CD4-positive, alpha-beta T cell treated with Interleukin-6 for 4 hours (primary cell): ENCODE measurements around the gene GCGR.

Experiments used
- DNase-seq: peaks from one replicate; pipeline ENCODE4 v3.0.0-alpha.2; 2020; ENCODE audit warnings: mixed read lengths

The GCGR gene

DNA sequence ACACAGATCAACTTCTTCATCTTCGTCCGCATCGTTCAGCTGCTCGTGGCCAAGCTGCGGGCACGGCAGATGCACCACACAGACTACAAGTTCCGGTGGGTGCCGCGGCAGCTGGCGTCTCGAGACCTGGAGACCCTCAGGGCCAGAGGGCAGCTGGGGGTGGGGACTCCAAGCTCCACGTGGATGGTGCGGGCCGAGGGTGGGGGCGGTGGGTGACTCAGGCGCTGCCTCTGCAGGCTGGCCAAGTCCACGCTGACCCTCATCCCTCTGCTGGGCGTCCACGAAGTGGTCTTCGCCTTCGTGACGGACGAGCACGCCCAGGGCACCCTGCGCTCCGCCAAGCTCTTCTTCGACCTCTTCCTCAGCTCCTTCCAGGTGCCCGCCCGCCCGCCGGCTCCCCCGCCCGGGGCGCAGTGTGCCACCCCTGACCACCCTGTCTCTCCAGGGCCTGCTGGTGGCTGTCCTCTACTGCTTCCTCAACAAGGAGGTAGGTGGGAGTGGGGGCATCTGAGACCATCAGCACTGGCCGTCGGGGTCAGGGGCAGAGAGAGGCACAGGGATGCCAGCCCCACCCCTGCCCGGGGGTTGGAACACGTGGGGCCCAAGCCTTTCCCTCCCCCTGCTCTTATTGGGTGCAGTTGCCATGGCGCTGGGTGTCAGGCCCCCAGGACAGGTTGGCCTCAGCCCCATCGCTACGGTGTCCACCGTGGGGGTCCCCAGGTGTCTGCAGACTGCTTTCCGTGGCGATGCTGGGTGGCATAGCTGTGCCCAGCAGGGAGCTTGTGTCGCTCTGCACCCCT, 8.8 kb downstream of the GCGR start:
- DNase-seq: no peak

DNA sequence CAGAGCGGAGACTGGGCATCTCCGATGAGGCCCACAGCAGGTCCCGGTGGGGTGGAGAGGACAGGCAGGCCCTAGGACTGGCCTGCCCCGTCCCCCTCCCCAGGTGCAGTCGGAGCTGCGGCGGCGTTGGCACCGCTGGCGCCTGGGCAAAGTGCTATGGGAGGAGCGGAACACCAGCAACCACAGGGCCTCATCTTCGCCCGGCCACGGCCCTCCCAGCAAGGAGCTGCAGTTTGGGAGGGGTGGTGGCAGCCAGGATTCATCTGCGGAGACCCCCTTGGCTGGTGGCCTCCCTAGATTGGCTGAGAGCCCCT, 9.4 kb downstream of the GCGR start:
- DNase-seq: no peak

DNA sequence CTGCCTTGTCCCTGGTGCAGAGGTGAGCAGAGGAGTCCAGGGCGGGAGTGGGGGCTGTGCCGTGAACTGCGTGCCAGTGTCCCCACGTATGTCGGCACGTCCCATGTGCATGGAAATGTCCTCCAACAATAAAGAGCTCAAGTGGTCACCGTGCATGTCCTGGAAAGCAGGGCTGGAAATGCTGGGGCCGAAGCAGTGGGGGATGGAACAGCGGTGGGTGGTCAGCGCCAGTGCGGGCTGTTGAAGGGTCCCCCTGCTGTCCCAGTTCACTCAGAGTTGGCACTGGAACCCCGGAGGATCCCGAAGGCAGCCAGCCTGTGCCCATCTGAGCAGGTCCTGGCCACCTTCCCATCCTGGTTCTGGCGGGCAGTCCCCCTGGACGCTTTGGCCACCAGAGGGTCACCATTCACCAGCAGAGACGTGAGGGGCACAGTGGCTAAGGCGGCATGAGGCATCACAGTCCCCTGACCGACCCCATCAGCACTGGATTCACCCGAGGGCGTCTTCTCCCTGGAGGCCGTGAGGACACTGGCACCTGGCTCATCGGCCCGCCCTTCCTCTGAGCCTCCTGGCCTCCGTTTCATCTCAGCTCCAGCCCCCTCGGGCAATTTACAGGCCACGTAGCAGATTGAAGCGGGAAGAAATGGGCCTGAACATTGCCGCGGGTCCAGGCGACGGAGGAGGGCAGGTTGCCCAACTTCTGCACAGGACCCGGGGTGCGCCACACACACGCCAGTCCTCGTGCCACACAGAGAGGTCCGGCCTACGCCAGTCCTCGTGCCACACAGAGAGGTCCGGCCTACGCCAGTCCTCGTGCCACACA, 10.1 kb downstream of the GCGR start:
- no peak for DNase-seq

DNA sequence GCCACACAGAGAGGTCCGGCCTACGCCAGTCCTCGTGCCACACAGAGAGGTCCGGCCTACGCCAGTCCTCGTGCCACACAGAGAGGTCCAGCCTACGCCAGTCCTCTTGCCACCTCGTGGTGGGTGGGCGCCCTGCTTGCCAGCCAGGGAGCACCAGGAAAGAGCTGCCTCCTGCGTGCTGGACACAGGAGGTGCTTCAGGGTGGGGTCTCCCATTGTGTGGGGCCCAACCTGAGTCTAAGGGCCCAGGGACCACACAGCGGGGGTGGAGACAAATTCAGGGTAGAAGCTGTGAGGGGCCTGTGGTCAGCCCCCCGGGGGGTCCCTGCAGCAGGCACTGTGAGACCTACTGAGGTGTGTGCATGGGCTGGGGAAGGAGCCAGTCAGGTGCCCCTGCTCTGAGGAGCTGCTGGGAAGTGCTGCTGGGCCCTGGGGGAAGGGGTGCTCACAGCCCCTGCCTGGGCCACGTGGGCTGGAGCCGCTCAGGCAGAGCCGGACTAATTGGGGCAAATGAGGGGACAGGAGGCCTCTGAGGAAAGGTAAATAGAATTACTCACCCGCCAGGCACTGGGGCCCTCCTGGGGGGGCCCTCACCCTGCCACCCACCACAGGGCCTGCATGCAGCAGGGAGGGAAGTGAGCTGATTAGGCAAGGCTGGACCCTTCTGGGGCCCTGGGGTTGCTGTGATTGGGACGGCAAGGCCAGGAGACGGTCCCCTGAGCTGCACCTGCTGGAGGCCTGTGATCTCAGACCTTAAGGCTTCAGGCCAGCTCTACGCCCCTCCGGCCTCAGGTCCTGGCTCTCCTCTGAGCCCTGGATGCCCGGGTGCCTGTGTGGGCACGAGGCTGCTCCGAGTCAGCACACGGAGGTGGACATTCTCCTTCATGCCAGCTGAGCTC, 11.0 kb downstream of the GCGR start:
- no peak for DNase-seq

DNA sequence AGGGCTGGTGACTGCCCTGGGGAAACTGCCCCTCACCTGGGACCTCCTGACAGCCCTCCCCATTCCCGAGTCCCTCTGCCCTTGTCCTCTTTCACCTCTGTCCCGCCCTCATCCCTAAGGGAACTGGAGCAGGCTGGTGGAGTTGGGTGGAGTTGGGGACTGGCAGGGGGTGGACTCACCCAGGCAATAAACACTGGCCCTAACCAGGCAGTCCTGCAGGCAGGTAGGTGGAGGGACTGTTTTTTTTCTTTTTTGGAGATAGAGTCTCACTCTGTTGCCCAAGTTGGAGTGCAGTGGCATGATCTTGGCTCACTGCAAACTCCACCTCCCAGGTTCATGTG, 11.7 kb downstream of the GCGR start:
- DNase-seq: no peak

DNA sequence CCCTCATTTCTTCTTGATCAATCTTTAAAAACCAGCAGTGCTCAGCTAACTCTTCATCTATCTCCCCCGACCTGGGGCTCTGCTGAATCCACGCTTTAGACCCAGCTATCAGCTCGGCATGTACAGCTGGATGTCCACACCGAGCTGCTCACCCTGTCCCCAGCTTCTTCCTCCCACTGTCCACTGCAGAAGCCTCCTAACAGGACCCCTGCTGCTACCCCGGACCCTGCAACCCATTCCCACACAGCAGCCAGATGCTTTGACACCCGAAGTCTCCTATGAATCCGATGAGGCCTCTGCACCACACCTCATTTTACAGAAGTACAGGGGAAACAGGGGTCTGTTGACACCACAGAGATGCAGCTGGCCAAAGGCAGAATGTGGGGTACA, 13.8 kb downstream of the GCGR start:
- no peak for DNase-seq

DNA sequence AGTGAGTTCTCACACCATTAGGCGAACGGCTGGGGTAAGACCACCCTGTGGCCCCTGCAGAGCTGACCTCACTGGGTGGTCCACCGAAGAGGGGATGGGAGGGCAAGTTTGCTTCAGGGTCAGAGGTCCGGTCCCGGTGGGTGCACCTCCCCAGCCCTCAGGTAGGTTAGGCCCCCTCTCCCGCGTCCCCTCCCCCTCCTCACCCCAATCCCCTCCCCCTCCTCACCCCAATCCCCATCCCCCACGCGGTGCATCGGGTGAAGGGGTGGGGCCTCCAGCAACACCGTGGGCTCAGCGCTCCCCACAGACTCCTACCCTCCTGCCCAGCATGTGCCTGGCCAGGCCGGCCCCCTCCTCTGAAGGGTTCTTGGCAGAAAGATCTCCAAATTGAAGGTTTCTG, 15.8 kb downstream of the GCGR start:
- DNase-seq: no peak

DNA sequence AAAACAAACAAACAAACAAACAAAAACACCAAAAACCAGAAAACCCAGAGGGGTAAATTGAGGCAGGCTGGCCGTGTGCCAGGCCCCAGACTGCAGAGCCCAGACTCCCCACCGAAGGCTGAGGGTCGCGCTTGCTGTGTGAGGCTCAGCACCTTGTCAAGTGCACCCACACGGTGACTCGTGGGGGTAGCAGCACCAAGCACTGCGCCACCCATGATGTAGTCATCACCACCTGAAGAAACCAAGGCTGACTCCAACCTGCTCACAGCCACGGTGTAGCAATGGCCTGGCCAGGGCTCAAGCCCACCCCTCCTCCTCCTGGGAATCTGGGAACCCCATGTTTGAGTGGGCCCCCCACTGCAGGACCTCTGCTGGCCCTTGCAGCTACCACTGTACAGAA, 17.2 kb downstream of the GCGR start:
- no peak for DNase-seq

DNA sequence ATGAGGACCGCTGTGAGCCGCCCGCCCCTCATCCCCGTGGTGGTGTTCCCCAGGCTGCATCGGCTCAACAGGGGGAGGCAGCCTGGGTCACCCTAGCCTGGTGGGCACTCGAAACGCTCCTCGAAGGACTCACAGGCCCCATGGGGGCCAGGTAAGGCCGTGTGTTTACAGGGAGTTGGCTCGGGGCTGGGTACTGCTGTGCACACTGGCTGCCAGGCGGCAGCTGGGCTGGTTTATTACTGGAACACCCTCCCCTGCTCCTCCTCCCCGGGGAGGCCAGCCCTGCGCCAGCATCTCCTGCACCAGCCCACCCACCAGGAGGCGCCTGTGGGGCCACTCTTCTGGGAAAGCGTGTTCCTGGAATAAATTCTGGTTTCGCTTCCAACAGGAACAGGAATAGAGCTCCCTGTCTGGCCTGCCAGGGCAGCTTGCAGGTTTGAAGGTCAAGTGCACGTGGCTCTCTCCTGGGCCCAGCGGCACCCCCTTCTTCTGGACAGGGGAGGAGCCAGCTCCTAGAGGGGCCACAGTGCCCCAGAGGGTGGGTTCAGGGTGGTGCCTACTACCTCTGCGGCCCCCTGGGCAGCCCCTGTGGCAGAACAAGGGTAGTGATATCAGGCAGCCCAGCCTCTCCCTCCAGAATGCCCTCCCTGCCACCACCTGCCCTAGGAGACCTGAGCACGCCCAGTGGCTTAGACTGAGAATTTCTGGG, 17.8 kb downstream of the GCGR start:
- DNase-seq: peak; percentile 20

DNA sequence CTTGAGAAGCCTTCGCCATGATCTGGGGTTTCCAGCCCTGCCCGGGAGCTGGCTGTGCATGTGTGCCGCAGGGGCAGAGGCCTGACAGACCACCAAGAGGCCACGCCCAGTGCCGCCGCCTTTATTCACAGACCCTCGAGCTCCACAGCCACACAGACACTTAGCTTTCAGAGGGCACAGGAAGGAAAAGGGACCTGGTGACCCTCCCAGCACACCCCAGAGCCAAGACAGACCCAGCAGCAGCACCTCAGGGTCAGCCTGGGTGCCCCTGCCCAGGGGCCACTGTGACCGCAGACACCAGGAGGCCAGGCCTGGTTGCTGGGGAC, 18.3 kb downstream of the GCGR start:
- no peak for DNase-seq

DNA sequence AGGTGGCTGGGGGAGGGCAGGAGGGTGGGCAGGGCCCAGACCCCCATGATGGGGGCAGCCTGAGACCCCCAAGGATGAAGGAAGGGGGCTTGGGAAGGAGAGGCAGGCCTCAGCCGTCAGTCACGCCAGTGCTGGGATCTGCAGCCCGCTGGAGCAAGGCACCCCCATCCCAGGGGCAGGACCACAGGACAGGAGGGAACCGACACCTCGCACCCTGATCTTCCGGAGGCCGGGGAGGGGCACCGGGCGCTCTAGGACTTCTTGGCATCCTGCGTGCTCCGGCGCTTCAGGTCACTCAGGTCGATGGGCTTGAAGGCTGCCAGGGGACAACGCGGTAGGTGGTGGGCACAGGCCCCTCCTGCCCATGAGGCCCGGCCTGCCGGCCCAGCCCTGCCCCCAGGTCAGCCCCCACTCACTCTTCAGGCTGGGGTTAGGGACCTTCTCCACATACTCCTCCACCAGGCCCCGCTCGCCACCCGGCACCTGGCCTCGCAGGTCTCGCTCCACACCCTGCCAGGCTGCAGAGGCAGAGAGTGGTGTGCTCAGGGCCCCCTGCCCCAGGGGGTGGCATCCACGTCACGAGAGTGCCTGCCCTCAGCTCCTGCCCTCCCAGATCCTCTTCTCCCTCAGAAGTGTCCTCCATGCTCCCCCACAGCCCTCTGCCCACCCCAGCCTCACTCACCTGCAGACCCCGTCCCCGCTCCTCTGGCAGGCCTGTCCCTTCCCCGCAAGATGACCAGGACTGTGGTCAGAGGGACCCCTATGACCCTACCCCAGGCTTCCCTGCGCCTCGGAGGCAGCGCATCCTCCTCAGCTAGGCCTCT, 19.3 kb downstream of the GCGR start:
- no peak for DNase-seq

DNA sequence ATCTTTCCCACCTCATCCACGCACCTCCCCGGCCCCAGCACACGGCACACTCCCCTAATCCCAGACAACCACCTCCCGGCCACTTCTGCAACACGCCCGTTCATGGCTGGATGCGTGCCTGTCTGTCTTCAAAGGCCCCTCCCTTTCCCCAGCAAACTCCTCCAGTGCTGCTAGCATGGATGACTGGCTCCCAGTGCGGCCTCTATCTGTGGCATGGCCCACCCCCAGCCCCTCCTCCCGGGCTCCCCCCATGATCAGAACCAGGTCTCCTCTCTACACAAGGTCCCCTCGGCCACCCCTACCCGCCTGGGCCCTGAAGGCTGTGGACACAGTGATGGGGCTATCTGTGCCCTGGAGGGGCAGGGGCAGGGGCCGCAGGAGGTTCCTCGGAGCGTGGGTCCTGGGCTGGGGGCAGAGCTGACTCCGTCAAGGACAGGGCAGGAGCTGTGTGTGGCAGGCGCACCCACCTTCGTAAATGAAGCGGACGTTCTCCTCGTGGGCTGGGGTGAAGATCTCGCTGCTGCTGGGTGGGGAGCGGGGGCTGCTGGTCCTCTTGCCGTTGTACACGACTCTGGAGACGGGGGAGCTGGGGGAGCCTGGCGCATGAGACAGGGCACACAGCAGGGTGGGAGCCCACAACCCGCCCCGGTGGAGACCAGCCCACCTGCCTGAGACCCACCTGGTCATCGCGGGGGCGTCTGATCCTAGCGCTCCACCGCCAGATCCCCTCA, 20.0 kb downstream of the GCGR start:
- no peak for DNase-seq

DNA sequence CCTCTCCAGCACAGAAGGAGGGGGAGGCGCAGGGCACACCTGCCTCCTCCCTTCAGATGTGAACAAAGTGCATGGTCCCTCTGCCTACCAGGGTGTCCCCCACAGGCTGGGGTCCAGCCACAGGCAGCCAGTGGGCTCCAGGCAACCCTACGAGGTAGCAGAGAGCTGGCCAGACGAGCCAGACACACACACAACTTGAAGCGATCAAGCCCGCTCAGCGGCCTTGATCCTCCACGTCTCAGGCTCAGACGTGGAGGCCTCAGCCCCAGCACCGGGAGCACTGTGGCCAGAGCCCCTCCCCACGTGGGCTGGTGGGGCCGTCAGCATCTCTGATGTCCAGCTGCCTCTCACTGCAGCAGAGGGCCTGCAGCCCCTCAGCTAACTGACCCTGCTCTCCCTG, 20.6 kb downstream of the GCGR start:
- no peak for DNase-seq

DNA sequence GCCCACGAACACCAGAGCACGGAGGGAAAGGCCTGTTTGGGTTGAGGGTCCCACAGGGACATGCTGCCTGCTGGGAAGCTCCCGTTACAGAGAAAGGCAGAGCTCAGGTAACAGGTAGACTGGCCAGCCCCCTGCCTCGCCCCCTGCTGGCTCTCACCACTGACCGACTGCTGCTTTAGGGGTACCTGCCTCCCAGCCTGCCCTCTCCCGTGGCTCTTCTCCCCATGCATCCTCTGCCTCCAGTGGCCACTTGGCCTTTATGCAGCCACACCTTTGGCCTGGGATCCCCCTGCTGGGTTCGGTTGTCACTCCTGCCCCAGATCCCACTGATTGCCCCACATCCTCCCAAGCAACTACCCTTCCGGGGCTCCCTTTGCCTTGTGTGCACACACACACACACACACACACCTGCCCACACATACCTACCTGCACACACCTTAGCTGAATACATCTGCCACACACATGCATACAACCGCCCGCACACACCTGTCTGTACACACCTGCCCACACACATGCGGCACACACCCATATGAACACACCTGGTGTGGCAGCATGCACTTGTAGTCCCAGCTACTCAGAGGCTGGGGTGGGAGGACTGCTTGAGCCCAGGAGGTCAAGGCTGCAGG, 22.0 kb downstream of the GCGR start:
- no peak for DNase-seq

DNA sequence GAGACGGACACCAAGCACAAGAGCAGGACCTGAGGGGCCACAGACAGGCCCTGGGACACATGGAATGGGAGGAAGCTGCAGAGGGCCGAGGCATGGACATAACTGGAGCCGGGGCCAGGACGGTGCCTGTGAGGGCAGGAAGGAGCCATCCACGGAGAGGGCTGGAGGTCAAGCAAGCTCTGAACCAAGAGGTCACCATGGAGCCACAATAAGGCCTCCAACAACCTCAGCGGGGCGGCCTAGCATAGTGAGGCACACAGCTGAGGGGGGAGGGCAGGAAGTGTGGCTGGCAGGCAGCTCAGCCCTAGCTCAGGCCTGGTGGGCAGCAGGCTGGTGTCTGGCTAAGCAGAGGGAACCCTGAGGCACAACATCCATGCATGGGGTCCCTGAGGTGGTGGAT, 24.7 kb downstream of the GCGR start:
- DNase-seq: no peak

DNA sequence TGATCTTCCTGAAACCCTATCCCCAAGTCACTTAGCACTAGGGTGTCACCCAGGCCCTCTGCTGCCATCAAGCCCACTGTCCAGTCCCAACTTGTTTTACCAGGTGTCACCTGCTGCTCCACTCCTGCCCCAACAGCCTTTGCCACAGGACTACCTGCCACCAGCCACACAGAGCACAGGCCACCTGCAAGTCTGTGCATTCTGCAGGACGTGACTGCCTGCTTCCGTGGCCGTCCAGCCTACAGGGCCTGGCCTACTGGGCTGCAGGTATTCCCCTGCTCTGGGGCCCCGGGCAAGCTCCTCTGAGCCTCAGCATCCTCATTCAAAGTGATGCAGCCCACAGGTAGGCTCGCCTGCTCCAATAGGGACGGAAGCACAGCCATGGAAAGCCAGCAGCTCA, 25.9 kb downstream of the GCGR start:
- DNase-seq: no peak

DNA sequence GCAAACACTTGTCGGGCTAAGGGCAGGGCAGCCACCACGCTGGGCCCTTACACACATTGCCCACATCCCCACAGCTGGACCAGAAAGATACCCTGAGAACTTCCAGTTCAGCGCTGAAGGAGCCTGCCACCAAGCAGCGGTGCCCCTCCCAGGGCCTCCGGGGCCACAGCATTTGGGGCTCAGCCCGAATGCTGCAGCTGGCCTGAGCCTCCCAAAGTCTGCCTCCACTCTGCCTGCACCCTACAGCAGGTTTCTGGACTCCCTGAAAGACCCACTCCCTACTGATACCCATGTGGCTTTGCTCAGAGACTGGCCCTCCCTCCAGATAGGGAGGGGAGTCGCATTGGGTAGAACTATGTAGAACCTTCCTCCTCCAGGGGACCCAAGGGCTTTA, 27.6 kb downstream of the GCGR start:
- DNase-seq: no peak

DNA sequence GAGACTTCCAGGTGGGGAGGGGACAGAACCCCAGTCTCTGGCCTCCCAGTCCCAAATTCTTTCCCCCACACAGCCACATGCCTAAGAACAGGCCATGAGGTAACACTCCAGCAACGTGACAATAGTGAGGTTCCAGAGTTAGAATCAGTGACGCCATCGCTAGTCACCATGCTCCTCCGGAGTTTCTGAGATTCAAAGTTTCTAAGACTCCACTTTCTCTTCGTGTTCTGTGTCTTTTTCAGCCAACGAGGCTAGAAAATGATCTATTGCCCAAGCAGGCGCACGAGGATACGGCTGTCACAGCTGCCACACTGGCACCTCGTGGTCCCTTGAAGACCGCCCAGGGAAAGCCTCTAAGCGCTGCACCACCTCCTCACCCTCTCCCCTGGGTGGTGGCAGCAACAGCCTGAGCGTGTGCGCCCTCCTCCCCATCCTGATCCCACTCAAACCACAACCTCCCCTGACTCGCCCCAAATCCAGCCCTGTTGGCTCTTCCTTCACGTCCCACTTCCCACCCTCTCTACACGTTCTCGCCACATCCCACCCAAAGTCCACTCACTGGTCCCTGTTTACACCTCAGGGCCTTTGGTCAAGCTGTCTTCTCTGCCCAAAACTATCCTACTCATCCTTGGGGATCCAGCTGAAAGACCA, 28.1 kb downstream of the GCGR start:
- peak; percentile 41 for DNase-seq

DNA sequence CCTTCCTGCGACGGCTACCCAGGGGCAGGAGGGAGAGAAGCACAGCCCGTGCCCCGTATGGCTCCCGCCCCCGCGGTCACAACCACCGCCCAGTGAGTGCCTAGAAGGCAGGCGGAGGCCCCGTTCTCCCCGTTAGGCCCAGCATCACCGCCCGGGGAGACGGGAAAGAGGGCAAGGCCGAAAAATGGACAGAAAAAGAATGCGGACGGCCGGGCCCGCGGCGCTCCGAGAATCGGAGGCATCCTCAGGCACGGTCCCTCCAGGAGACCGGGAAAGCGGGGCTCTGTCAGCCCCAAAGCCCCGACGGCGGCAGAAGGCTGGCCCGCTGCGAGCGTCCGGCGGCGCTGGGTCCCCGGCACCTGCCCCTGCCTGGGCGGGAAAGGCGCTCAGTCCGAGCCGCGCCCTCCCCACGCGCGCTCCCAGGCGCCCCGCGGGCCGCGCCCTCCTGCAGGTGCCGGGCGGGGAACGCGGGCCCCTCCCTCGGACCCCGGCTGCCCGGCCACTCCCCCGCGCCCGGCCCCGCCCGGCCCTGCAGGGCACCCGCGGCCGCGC, 28.7 kb downstream of the GCGR start:
- DNase-seq: no peak
